GM23338 (cell line): ENCODE measurements around the gene GPT2. TPM values are rescaled to one million over a fixed set of nuclear protein-coding genes. Genes with fewer than 3 reads are reported as not detected.
A peak's percentile ranks its signal among the peaks of the same experiment; 100 is the strongest.

Experiments
- ATAC-seq: fragments of 200-7000 bp; cut with Tn5 transposase; 3 replicates; pipeline ENCODE4 v1.9.1; 2020
- DNase-seq: peaks from one replicate; pipeline ENCODE4 v3.0.0-alpha.2; 2015; ENCODE audit warnings: low spot score
- H2AFZ ChIP-seq: fragments of 200-600 bp; sonication (generic); 2 replicates; pipeline ENCODE4 v1.8.0; 2016; ENCODE audit warnings: antibody characterized with exemption, mild to moderate bottlenecking, moderate library complexity
- H3F3A ChIP-seq: fragments of 200-600 bp; sonication (generic); replicated peaks from 2 replicates; pipeline ENCODE4 v1.8.0; 2017; ENCODE audit warnings: antibody characterized with exemption, mixed run types, low read depth
- H3K27ac ChIP-seq: fragments of 200-600 bp; sonication (generic); 2 replicates; pipeline ENCODE4 v1.6.1; 2016; ENCODE audit warnings: low read depth
- H3K27me3 ChIP-seq: fragments of 200-600 bp; sonication (generic); 2 replicates; pipeline ENCODE4 v1.8.0; 2016; ENCODE audit warnings: mild to moderate bottlenecking, mixed run types, moderate library complexity; ENCODE audit not compliant: insufficient read depth
- H3K36me3 ChIP-seq: fragments of 200-600 bp; sonication (generic); 2 replicates; pipeline ENCODE4 v1.8.0; 2016; ENCODE audit warnings: mild to moderate bottlenecking; ENCODE audit not compliant: insufficient read depth
- H3K4me1 ChIP-seq: fragments of 200-600 bp; sonication (generic); 2 replicates; pipeline ENCODE4 v1.8.0; 2016; ENCODE audit warnings: mild to moderate bottlenecking, moderate library complexity; ENCODE audit not compliant: insufficient read depth
- H3K4me2 ChIP-seq: fragments of 200-600 bp; sonication (generic); 2 replicates; pipeline ENCODE4 v1.7.1; 2017; ENCODE audit warnings: mixed run types
- H3K4me3 ChIP-seq: fragments of 200-600 bp; sonication (generic); 2 replicates; pipeline ENCODE4 v1.6.1; 2016; ENCODE audit warnings: mixed run types
- H3K79me2 ChIP-seq: fragments of 200-600 bp; sonication (generic); replicated peaks from 2 replicates; pipeline ENCODE4 v1.8.0; 2017; ENCODE audit warnings: mild to moderate bottlenecking; ENCODE audit not compliant: insufficient read depth
- H3K9me2 ChIP-seq: fragments of 200-600 bp; sonication (generic); 2 replicates; pipeline ENCODE4 v1.8.0; 2017; ENCODE audit not compliant: insufficient read depth
- H4K20me1 ChIP-seq: fragments of 200-600 bp; sonication (generic); replicated peaks from 2 replicates; pipeline ENCODE4 v1.8.0; 2017; ENCODE audit warnings: mild to moderate bottlenecking; ENCODE audit not compliant: insufficient read depth
- H3K27ac Mint-ChIP-seq: 2 replicates; pipeline ENCODE4 v1.8.0; 2020; ENCODE audit warnings: inconsistent platforms, mild to moderate bottlenecking, moderate library complexity, mixed read lengths
- H3K27me3 Mint-ChIP-seq: 3 replicates; pipeline ENCODE4 v1.8.0; 2022; ENCODE audit warnings: low read depth, mild to moderate bottlenecking, moderate library complexity, mixed read lengths, inconsistent platforms; ENCODE audit not compliant: insufficient read depth, poor library complexity
- H3K36me3 Mint-ChIP-seq: 3 replicates; pipeline ENCODE4 v1.8.0; 2021; ENCODE audit warnings: low read depth, mild to moderate bottlenecking, inconsistent platforms, moderate library complexity, mixed read lengths
- H3K4me1 Mint-ChIP-seq: 3 replicates; pipeline ENCODE4 v1.8.0; 2020; ENCODE audit warnings: mild to moderate bottlenecking, inconsistent platforms, mixed read lengths
- H3K4me3 Mint-ChIP-seq: 3 replicates; pipeline ENCODE4 v1.8.0; 2021; ENCODE audit warnings: moderate library complexity, mild to moderate bottlenecking, inconsistent platforms, mixed read lengths
- H3K9me3 Mint-ChIP-seq: 3 replicates; pipeline ENCODE4 v1.8.0; 2020; ENCODE audit warnings: moderate library complexity, mild to moderate bottlenecking, inconsistent platforms, mixed read lengths
- CREB1 ChIP-seq: fragments of 250-450 bp; sonication (Bioruptor Pico); IDR thresholded peaks from 2 replicates; pipeline ENCODE4 v1.5.0; 2020; ENCODE audit warnings: low read depth, mild to moderate bottlenecking, moderate library complexity
- CTCF ChIP-seq, 2 experiments: fragments of 200-600 bp in 1 of 2; sonication (generic) in 1 of 2; conservative IDR thresholded peaks; 2 replicates each; pipeline versions ENCODE4 v1.5.1 to v1.6.1; 2016 to 2017; ENCODE audit warnings: antibody characterized with exemption in 2 of 2, low read depth in 2 of 2, mild to moderate bottlenecking in 2 of 2, moderate library complexity in 1 of 2
- EZH2 ChIP-seq: fragments of 200-600 bp; sonication (generic); IDR thresholded peaks from one replicate; pipeline ENCODE4 v1.8.0; 2017; ENCODE audit warnings: antibody characterized with exemption, mild to moderate bottlenecking, low read depth; ENCODE audit not compliant: unreplicated experiment
- EZH2phosphoT487 ChIP-seq: fragments of 200-600 bp; sonication (generic); IDR thresholded peaks from one replicate; pipeline ENCODE4 v1.8.1; 2018; ENCODE audit warnings: antibody characterized with exemption; ENCODE audit not compliant: unreplicated experiment
- JUNB ChIP-seq: IDR thresholded peaks from one replicate; pipeline ENCODE4 v1.6.1; 2016; ENCODE audit warnings: antibody characterized with exemption; ENCODE audit not compliant: unreplicated experiment
- NANOG ChIP-seq: IDR thresholded peaks from 2 replicates; pipeline ENCODE4 v1.6.1; 2016; ENCODE audit warnings: antibody characterized with exemption, borderline replicate concordance
- POLR2AphosphoS5 ChIP-seq: IDR thresholded peaks from 2 replicates; pipeline ENCODE4 v1.6.1; 2016; ENCODE audit warnings: antibody characterized with exemption, low read depth
- REST ChIP-seq: IDR thresholded peaks from one replicate; pipeline ENCODE4 v1.6.1; 2018; ENCODE audit warnings: antibody characterized with exemption; ENCODE audit not compliant: unreplicated experiment
- STAT1 ChIP-seq: IDR thresholded peaks from one replicate; pipeline ENCODE4 v1.6.1; 2016; ENCODE audit warnings: antibody characterized with exemption; ENCODE audit not compliant: unreplicated experiment
- ZNF114 ChIP-seq: fragments of 250-450 bp; sonication (Bioruptor Pico); IDR thresholded peaks from 2 replicates; pipeline ENCODE4 v1.5.0; 2020; ENCODE audit warnings: mild to moderate bottlenecking, moderate library complexity
- ZNF331 ChIP-seq: fragments of 250-450 bp; sonication (Bioruptor Pico); IDR thresholded peaks from 2 replicates; pipeline ENCODE4 v1.5.0; 2020; ENCODE audit warnings: low read depth, mild to moderate bottlenecking, moderate library complexity
- ZNF462 ChIP-seq: fragments of 250-450 bp; sonication (Bioruptor Pico); IDR thresholded peaks from 2 replicates; pipeline ENCODE4 v1.5.0; 2020; ENCODE audit warnings: mild to moderate bottlenecking, moderate library complexity
- polyA plus RNA-seq: library from polyadenylated mRNA; unstranded; fragments of >200 nt; fragmentation: Nextera tagmentation; extraction: Ambion mirVana; gene quantifications from 2 replicates; pipeline ENCODE4 v1.2.1, GENCODE V29; 2016
- total RNA-seq: library from RNA; depleted of rRNA; stranded (reverse); fragments of >200 nt; shearing (Covaris generic); gene quantifications from 2 replicates; pipeline ENCODE4 v1.2.3, GENCODE V29; 2014
- TF ChIP-seq, protein P1 (sequence below): IDR thresholded peaks from 2 replicates; pipeline ENCODE4 v1.6.1; 2016; ENCODE audit warnings: antibody characterized with exemption

Gene GPT2
- total and polyA plus RNA-seq, 2 experiments from 2014 or later, result 48.5 to 81.0 TPM

DNA sequence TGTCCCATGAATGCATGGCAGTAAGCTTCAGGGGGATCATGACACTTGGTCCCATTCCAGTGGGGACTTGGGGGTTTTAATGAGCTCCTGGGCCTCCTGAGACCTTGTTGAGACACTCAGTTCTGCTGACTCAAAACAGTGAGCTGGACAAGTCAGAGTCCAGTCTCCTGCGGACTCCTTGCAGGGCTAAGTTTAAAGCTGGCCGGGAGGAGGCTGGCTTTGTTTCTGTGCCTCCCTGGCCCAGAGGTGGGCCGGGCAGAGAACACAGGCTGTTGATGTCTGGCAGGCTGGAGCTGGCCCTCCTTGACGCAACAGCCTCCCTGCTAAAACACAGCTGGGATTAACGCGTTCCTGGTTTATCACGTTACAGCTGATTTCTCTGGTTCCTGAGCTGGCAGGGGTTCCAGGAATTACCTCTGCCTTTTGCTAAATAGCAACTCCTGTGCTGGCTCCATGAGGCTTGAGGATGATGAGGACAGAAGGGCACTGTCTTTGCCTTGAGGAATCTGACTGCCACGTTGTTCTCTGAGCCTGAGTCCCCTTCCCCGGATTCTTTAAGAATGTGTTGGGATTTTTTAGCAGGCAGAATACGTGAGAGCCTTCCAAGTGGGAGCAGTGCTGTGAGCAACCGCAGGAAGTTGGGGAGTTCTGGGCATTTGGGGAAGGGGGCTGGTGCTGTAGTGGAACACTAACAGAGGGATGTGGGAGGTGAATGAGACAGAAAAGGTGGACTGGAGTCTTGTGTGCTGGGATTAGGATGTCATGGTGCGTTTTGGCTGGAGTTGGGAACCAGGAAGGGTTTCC lies 2.0 kb downstream of the GPT2 start:
- Histone ChIP-seq H3K79me2 (peaks cover 69% of the 10 kb centered on the region), H3K4me1 (peaks cover 35% of the 10 kb centered on the region), H3K9me2 (no peaks in the 10 kb centered on the region), H3K4me3 (peak overlapping the region; percentile 98), H3K27ac (peak overlapping the region; percentile 78), H3K4me2 (peak overlapping the region; percentile 96), H2AFZ (no peak overlapping the region), H3K36me3 (no peaks in the 10 kb centered on the region; the same call in none of the 2 replicates), H4K20me1 (peaks cover 37% of the 10 kb centered on the region), H3F3A (0 out of 2 replicates have a peak, but pooled peaks cover 8% of the 10 kb centered on the region), H3K27me3 (no peaks in the 10 kb centered on the region)
- DNase-seq (peak; percentile 41), ATAC-seq (no peak)
- H3K27ac Mint-ChIP-seq, result peak overlapping the region; percentile 34
- peaks cover 54% of the 10 kb centered on the region for H3K36me3 Mint-ChIP-seq
- H3K9me3 Mint-ChIP-seq, result no peaks in the 10 kb centered on the region
- H3K4me3 Mint-ChIP-seq, result peak overlapping the region; percentile 99
- TF ChIP-seq ZNF331 (CRISPR knock-in tag) (no peak), CTCF (conservative IDR thresholded peaks at IDR 0.05; ENCODE audit: low read depth in 2 of 2) (no peak), ZNF114 (no peak), CREB1 (CRISPR knock-in tag) (no peak), POLR2AphosphoS5 (no peak), STAT1 (no peak), EZH2phosphoT487 (no peak), JUNB (no peak), REST (no peak), EZH2 (no peak), ZNF462 (CRISPR knock-in tag) (no peak), NANOG (no peak)
- TF ChIP-seq, protein P1, sequence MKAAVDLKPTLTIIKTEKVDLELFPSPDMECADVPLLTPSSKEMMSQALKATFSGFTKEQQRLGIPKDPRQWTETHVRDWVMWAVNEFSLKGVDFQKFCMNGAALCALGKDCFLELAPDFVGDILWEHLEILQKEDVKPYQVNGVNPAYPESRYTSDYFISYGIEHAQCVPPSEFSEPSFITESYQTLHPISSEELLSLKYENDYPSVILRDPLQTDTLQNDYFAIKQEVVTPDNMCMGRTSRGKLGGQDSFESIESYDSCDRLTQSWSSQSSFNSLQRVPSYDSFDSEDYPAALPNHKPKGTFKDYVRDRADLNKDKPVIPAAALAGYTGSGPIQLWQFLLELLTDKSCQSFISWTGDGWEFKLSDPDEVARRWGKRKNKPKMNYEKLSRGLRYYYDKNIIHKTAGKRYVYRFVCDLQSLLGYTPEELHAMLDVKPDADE, result no peak
- H3K27me3 Mint-ChIP-seq, result peaks cover 22% of the 10 kb centered on the region
- H3K4me1 Mint-ChIP-seq, result peaks cover 48% of the 10 kb centered on the region
